ENCODE data around the gene LTBP1. TPM values are rescaled to one million over a fixed set of nuclear protein-coding genes. Genes with fewer than 3 reads are reported as not detected.

Gene LTBP1
- total RNA-seq, 5 donors from 2014 or later (not counting 1 experiment from before 2014, with no cell fraction given): 0.16 to 0.76 (median 0.43) TPM

DNA sequence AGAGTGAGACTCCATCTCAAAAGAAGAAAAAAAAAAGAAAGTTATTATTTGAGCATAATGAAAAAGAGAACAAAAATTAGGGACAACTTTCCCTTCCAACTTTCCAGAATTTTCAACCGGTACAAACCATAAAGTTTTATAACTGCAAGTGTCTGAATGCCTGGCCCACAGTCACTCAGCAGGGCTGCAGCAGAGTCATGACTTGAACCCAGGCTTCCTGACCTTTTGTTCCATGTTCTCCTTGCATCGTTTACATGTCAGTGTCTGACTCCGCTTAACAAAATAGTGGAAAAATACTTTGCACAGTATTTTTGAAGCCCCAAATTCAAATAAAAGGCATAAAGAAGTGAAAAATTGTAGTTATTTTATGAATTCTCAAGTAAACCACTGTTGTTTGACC is 82.7 kb downstream of the LTBP1 start:
- Mint-ChIP-seq H3K4me3 (no peak overlapping the region), H3K9me3 (peaks cover 0 to under 1% (median under 1%) of the 10 kb centered on the region in 3 donors), H3K36me3 (no peaks in the 10 kb centered on the region), H3K4me1 (no peaks in the 10 kb centered on the region), H3K27ac (no peak overlapping the region), H3K27me3 (peaks cover 7 to 10% of the 10 kb centered on the region in 2 donors)
- peaks cover 0 to 7% of the 10 kb centered on the region in 2 experiments for H3K27me3 ChIP-seq (replicated peaks in 1 of 2; ENCODE audit: control insufficient read depth in 2 of 2, extremely low read depth in 1 of 2, insufficient read depth in 2 of 2, low read length in 1 of 2)
- H3K4me1 ChIP-seq (ENCODE audit: control insufficient read depth in 1 of 2, extremely low read depth in 1 of 2, insufficient read depth in 2 of 2, low read length in 2 of 2): no peaks in the 10 kb centered on the region
- no peak overlapping the region for H3K4me3 ChIP-seq (ENCODE audit: control insufficient read depth in 1 of 2, extremely low read depth in 1 of 2, low read length in 1 of 2)
- ATAC-seq (replicated peaks in 1 of 4): no peak
- CTCF ChIA-PET: no interaction called here
- no peak overlapping the region for H3K27ac ChIP-seq (ENCODE audit: low read length)
- DNase-seq: no peak
- 86% methylated on average over 1 of the region's 3 CpGs for WGBS (ENCODE audit: insufficient coverage)
- H3K9me3 ChIP-seq: no peaks in the 10 kb centered on the region
- H3K36me3 ChIP-seq (ENCODE audit: control insufficient read depth in 2 of 2, extremely low read depth in 1 of 2, insufficient read depth in 1 of 2, low read length in 1 of 2): no peaks in the 10 kb centered on the region
- POLR2A ChIA-PET: no interaction called here

DNA sequence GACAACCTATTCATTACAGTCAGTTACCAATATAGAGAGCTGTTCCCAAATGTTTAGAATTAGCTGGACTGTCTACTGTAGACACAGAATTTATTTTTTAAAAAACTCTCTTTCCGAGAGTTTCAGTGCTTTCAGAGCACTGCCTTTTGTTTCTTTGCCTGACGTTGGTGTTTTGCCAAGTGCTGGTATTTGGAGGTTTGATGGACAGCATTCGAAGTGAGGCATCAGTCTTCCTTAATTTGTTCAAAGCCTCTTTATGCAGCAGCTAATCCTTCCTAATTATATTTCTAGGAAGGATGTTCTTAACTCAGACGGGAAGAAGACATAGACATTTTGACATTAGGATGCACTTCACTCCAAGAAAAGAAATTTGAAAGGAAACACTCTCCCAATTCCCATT is 83.2 kb downstream of the LTBP1 start:
- POLR2A ChIA-PET: no interaction called here
- no CpG with 5 or more reads among the region's 4 CpGs for WGBS (ENCODE audit: insufficient coverage)
- H3K27ac ChIP-seq (ENCODE audit: low read length): no peak overlapping the region
- no peaks in the 10 kb centered on the region for H3K36me3 Mint-ChIP-seq
- H3K27ac Mint-ChIP-seq: no peak overlapping the region
- no peaks in the 10 kb centered on the region for H3K4me1 ChIP-seq (ENCODE audit: control insufficient read depth in 1 of 2, extremely low read depth in 1 of 2, insufficient read depth in 2 of 2, low read length in 2 of 2)
- H3K27me3 Mint-ChIP-seq: peaks cover 7 to 8% of the 10 kb centered on the region in 2 donors
- no peaks in the 10 kb centered on the region for H3K9me3 Mint-ChIP-seq
- H3K4me3 ChIP-seq (ENCODE audit: control insufficient read depth in 1 of 2, extremely low read depth in 1 of 2, low read length in 1 of 2): no peak overlapping the region
- H3K36me3 ChIP-seq (ENCODE audit: control insufficient read depth in 2 of 2, extremely low read depth in 1 of 2, insufficient read depth in 1 of 2, low read length in 1 of 2): no peaks in the 10 kb centered on the region
- no peaks in the 10 kb centered on the region for H3K9me3 ChIP-seq
- H3K27me3 ChIP-seq (replicated peaks in 1 of 2; ENCODE audit: control insufficient read depth in 2 of 2, extremely low read depth in 1 of 2, insufficient read depth in 2 of 2, low read length in 1 of 2): peaks cover 0 to 4% of the 10 kb centered on the region in 2 experiments
- DNase-seq (no peak), ATAC-seq (replicated peaks in 1 of 4) (no peak)
- CTCF ChIA-PET: no interaction called here
- no peak overlapping the region for H3K4me3 Mint-ChIP-seq
- H3K4me1 Mint-ChIP-seq: no peaks in the 10 kb centered on the region

DNA sequence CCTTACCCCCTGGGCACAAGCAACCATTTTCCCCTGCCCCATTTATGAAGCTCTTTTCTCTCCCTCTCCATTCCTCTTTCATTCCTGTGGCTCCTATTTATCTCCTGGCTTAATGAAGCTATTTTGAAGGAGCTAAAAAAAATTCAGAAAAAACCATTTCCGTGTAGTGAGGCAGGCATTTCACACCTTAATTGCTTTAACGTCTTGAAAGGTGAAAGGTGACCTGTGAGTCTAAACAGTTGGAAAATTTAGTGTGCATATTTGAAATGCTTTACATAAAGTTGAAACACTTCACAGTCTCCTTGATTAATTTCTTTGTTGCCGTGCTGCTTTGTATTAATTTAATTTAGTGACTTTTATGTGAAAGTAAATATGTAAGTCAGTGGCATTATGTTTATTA is 83.6 kb downstream of the LTBP1 start:
- no peak overlapping the region for H3K4me3 Mint-ChIP-seq
- peaks cover 0 to 3% of the 10 kb centered on the region in 2 experiments for H3K27me3 ChIP-seq (replicated peaks in 1 of 2; ENCODE audit: control insufficient read depth in 2 of 2, extremely low read depth in 1 of 2, insufficient read depth in 2 of 2, low read length in 1 of 2)
- no peaks in the 10 kb centered on the region for H3K36me3 ChIP-seq (ENCODE audit: control insufficient read depth in 2 of 2, extremely low read depth in 1 of 2, insufficient read depth in 1 of 2, low read length in 1 of 2)
- no peaks in the 10 kb centered on the region for H3K9me3 Mint-ChIP-seq
- no peak for DNase-seq
- H3K27ac ChIP-seq (ENCODE audit: low read length): no peak overlapping the region
- WGBS (ENCODE audit: insufficient coverage): no CpG with 5 or more reads among the region's 3 CpGs
- POLR2A ChIA-PET: no interaction called here
- no peaks in the 10 kb centered on the region for H3K9me3 ChIP-seq
- no peaks in the 10 kb centered on the region for H3K4me1 ChIP-seq (ENCODE audit: control insufficient read depth in 1 of 2, extremely low read depth in 1 of 2, insufficient read depth in 2 of 2, low read length in 2 of 2)
- ATAC-seq (replicated peaks in 1 of 4): no peak
- H3K27me3 Mint-ChIP-seq: peaks cover 7 to 8% of the 10 kb centered on the region in 2 donors
- CTCF ChIA-PET: no interaction called here
- no peaks in the 10 kb centered on the region for H3K36me3 Mint-ChIP-seq
- no peaks in the 10 kb centered on the region for H3K4me1 Mint-ChIP-seq
- no peak overlapping the region for H3K4me3 ChIP-seq (ENCODE audit: control insufficient read depth in 1 of 2, extremely low read depth in 1 of 2, low read length in 1 of 2)
- H3K27ac Mint-ChIP-seq: no peak overlapping the region

DNA sequence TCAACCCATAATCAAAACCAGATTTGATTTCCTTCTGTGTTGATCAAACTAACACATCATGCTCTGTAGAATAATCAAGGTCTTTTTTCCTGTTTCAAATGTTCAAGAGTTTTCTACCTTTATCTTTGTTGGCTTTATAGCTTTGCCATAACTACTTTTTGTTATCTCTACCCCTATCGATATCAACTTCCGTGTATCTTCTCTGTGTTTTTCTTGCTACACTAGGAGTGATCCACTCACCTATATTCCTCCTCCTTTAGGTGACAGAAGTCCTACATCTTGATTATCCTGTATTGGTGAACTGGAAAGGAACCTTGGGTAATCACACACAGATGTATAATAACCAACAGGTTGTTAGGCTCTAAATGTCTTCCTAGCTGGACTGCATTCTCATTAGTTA is 85.5 kb downstream of the LTBP1 start:
- no CpG with 5 or more reads among the region's 2 CpGs for WGBS (ENCODE audit: insufficient coverage)
- POLR2A ChIA-PET: no interaction called here

DNA sequence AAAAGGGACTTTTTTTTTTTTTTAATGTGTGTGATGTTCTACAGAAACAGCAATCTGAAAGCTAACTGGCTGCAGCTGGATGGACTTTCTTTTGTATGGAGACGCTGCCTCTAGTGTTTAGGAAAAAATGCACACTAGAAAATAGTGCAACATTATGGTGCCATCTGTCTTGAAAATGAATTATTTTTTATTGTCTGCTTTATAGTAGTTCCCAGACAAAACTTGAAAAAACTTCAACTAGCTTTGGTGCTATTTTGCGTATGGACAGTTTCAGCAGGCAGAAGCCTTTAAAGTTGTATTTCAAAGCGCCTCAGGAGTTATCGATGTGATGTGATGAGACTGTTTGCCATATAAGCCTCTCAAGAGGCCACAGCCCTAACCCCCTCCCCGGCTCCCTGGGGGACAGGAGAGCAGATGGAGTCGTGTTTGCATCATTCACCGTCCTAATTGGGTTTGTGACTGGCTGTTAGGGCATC is 86.9 kb downstream of the LTBP1 start:
- DNase-seq (no peak), ATAC-seq (replicated peaks in 1 of 4) (no peak)
- no peaks in the 10 kb centered on the region for H3K9me3 ChIP-seq
- H3K36me3 ChIP-seq (ENCODE audit: control insufficient read depth in 2 of 2, extremely low read depth in 1 of 2, insufficient read depth in 1 of 2, low read length in 1 of 2): no peaks in the 10 kb centered on the region
- Mint-ChIP-seq H3K27me3 (peaks cover 3 to 4% of the 10 kb centered on the region in 2 donors), H3K36me3 (no peaks in the 10 kb centered on the region), H3K4me1 (no peaks in the 10 kb centered on the region), H3K27ac (no peak overlapping the region), H3K9me3 (no peaks in the 10 kb centered on the region), H3K4me3 (no peak overlapping the region)
- POLR2A ChIA-PET: no interaction called here
- CTCF ChIA-PET: interaction anchor here in 1 of 2 donors (0.8 kb wide), 1 partner anchor 479 kb away, joined by 4 read pairs; no protein-coding TSS in a partner anchor
- WGBS (ENCODE audit: insufficient coverage): 100% methylated on average over 1 of the region's 7 CpGs
- H3K27ac ChIP-seq (ENCODE audit: low read length): no peak overlapping the region
- H3K27me3 ChIP-seq (replicated peaks in 1 of 2; ENCODE audit: control insufficient read depth in 2 of 2, extremely low read depth in 1 of 2, insufficient read depth in 2 of 2, low read length in 1 of 2): peaks cover 0 to 5% of the 10 kb centered on the region in 2 experiments
- no peak overlapping the region for H3K4me3 ChIP-seq (ENCODE audit: control insufficient read depth in 1 of 2, extremely low read depth in 1 of 2, low read length in 1 of 2)
- no peaks in the 10 kb centered on the region for H3K4me1 ChIP-seq (ENCODE audit: control insufficient read depth in 1 of 2, extremely low read depth in 1 of 2, insufficient read depth in 2 of 2, low read length in 2 of 2)

More for the DNA sequence above, 85.5 kb downstream of the LTBP1 start:
- DNase-seq: no peak
- CTCF ChIA-PET: interaction anchor here in 1 of 2 donors (1.2 kb wide), 1 partner anchor 476 kb away, joined by 3 read pairs; no protein-coding TSS in a partner anchor
- Mint-ChIP-seq H3K27ac (no peak overlapping the region), H3K4me3 (no peak overlapping the region), H3K27me3 (peaks cover 7% of the 10 kb centered on the region in 2 donors), H3K4me1 (no peaks in the 10 kb centered on the region), H3K9me3 (no peaks in the 10 kb centered on the region), H3K36me3 (no peaks in the 10 kb centered on the region)
- peaks cover 0 to 5% of the 10 kb centered on the region in 2 experiments for H3K27me3 ChIP-seq (replicated peaks in 1 of 2; ENCODE audit: control insufficient read depth in 2 of 2, extremely low read depth in 1 of 2, insufficient read depth in 2 of 2, low read length in 1 of 2)
- no peaks in the 10 kb centered on the region for H3K4me1 ChIP-seq (ENCODE audit: control insufficient read depth in 1 of 2, extremely low read depth in 1 of 2, insufficient read depth in 2 of 2, low read length in 2 of 2)
- no peaks in the 10 kb centered on the region for H3K9me3 ChIP-seq
- H3K27ac ChIP-seq (ENCODE audit: low read length): no peak overlapping the region
- H3K4me3 ChIP-seq (ENCODE audit: control insufficient read depth in 1 of 2, extremely low read depth in 1 of 2, low read length in 1 of 2): no peak overlapping the region
- no peak for ATAC-seq (replicated peaks in 1 of 4)
- no peaks in the 10 kb centered on the region for H3K36me3 ChIP-seq (ENCODE audit: control insufficient read depth in 2 of 2, extremely low read depth in 1 of 2, insufficient read depth in 1 of 2, low read length in 1 of 2)

DNA sequence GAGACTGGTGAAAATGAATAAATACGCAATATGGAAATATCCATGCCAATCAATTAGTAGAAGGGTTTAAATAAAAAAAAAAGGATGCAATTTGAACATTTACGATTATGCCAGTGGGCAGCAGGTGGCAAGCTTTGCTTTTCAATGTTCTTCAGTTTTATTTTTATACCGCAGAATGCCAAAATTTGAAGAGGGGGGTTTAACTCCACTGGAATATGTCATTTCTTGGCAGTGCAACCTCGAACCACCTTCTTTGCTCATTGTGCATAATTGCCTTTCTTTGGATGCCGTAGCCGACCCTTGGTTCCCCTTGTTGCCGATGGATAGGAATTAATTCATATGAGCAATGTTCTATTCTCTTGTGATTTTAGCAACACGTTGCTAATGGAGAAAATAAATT is 88.0 kb downstream of the LTBP1 start:
- Histone ChIP-seq H3K27ac (ENCODE audit: low read length) (no peak overlapping the region), H3K36me3 (ENCODE audit: control insufficient read depth in 2 of 2, extremely low read depth in 1 of 2, insufficient read depth in 1 of 2, low read length in 1 of 2) (no peaks in the 10 kb centered on the region), H3K4me1 (ENCODE audit: control insufficient read depth in 1 of 2, extremely low read depth in 1 of 2, insufficient read depth in 2 of 2, low read length in 2 of 2) (no peaks in the 10 kb centered on the region), H3K27me3 (replicated peaks in 1 of 2; ENCODE audit: control insufficient read depth in 2 of 2, extremely low read depth in 1 of 2, insufficient read depth in 2 of 2, low read length in 1 of 2) (peaks cover 0 to 7% of the 10 kb centered on the region in 2 experiments), H3K9me3 (no peaks in the 10 kb centered on the region), H3K4me3 (ENCODE audit: control insufficient read depth in 1 of 2, extremely low read depth in 1 of 2, low read length in 1 of 2) (no peak overlapping the region)
- CTCF ChIA-PET: no interaction called here
- H3K27ac Mint-ChIP-seq: no peak overlapping the region
- no peaks in the 10 kb centered on the region for H3K9me3 Mint-ChIP-seq
- no peaks in the 10 kb centered on the region for H3K36me3 Mint-ChIP-seq
- no peaks in the 10 kb centered on the region for H3K4me1 Mint-ChIP-seq
- H3K4me3 Mint-ChIP-seq: no peak overlapping the region
- DNase-seq (no peak), ATAC-seq (replicated peaks in 1 of 4) (no peak)
- H3K27me3 Mint-ChIP-seq: peaks cover 5 to 11% of the 10 kb centered on the region in 2 donors
- POLR2A ChIA-PET: no interaction called here
- WGBS (ENCODE audit: insufficient coverage): 75% methylated on average over 5 of the region's 8 CpGs

DNA sequence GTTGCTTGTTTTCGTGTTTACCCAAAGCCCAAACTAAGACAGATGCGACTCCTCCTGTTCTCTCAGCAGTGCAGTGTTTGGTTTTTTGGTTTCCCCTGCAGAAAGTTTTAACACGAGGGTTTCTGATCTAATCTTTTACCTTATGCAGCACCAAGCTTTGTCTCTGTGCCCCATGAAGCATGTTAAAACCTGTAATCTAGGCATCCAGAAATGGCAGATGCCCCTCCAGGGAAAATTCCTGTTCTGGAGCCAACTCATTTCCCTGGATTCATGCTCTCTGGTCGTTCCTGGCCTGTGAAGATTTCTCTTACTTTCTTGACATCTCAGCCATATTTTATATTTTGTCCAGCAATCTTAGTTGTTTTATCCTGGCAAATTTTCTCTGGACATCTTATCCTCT is 91.5 kb downstream of the LTBP1 start:
- ATAC-seq (replicated peaks in 1 of 4) (no peak), DNase-seq (no peak)
- H3K4me3 Mint-ChIP-seq: no peak overlapping the region
- H3K36me3 ChIP-seq (ENCODE audit: control insufficient read depth in 2 of 2, extremely low read depth in 1 of 2, insufficient read depth in 1 of 2, low read length in 1 of 2): no peaks in the 10 kb centered on the region
- CTCF ChIA-PET: no interaction called here
- no peak overlapping the region for H3K27ac Mint-ChIP-seq
- H3K9me3 ChIP-seq: no peaks in the 10 kb centered on the region
- WGBS (ENCODE audit: insufficient coverage): 57% methylated on average over 3 of the region's 4 CpGs
- no peak overlapping the region for H3K27ac ChIP-seq (ENCODE audit: low read length)
- H3K9me3 Mint-ChIP-seq: no peaks in the 10 kb centered on the region
- H3K27me3 ChIP-seq (replicated peaks in 1 of 2; ENCODE audit: control insufficient read depth in 2 of 2, extremely low read depth in 1 of 2, insufficient read depth in 2 of 2, low read length in 1 of 2): peaks cover 0 to 5% of the 10 kb centered on the region in 2 experiments
- H3K4me1 ChIP-seq (ENCODE audit: control insufficient read depth in 1 of 2, extremely low read depth in 1 of 2, insufficient read depth in 2 of 2, low read length in 2 of 2): no peaks in the 10 kb centered on the region
- POLR2A ChIA-PET: no interaction called here
- peaks cover 4 to 10% of the 10 kb centered on the region in 2 donors for H3K27me3 Mint-ChIP-seq
- H3K36me3 Mint-ChIP-seq: no peaks in the 10 kb centered on the region
- no peaks in the 10 kb centered on the region for H3K4me1 Mint-ChIP-seq
- no peak overlapping the region for H3K4me3 ChIP-seq (ENCODE audit: control insufficient read depth in 1 of 2, extremely low read depth in 1 of 2, low read length in 1 of 2)

All from T-cell (primary cell).